HG03439 (cell line): Measurements from ENCODE around the gene CDC14A.
A peak's percentile ranks its signal among the peaks of the same experiment; 100 is the strongest.

Experiments used
- ATAC-seq: cut with Tn5 transposase; IDR thresholded peaks from one replicate; pipeline ENCODE4 v1.9.1; 2021; ENCODE audit warnings: mild to moderate bottlenecking, moderate library complexity; ENCODE audit not compliant: unreplicated experiment

The CDC14A gene

DNA sequence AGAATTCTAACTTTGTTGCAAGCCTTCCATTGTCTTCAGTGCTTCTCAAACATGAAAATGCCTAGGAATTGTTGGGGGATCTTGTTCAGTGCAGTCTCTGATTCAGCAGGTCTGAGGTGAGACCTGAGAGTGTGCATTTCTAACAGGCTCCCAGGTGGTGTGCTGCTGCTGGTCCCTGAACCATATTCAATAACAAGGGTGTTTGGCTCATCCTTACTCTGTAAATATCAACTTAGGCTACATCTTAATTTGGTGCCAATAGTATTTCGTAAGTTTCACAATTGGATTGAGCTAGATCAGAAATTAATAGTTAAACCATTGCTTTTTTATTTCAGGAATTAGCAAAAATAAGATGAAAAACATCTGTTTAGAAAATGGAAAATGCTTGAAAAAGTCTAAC is 126.5 kb downstream of the CDC14A start:
- no peak for ATAC-seq

GRCh38 chr1:100479620-100480338 is 127.5 kb downstream of the CDC14A start:
- no peak for ATAC-seq

DNA sequence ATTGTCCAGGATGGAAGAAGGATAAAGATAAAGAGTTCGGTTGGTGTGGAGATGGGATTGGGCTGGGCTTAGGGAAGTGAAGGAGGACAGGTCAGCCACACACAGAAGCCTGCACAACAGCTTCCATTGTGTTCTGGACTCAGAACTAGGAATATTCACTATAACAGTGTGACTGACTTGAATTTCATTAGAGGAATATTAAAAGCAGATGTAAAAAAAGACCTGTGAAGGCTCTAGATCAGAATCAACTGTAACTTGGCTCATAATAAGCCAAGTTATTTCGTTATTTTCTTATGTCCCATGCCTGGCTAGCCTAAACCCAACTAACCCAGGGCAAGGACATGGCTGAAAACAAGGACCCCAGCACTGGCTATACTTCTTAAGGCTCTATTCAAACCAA is 129.0 kb downstream of the CDC14A start:
- no peak for ATAC-seq

DNA sequence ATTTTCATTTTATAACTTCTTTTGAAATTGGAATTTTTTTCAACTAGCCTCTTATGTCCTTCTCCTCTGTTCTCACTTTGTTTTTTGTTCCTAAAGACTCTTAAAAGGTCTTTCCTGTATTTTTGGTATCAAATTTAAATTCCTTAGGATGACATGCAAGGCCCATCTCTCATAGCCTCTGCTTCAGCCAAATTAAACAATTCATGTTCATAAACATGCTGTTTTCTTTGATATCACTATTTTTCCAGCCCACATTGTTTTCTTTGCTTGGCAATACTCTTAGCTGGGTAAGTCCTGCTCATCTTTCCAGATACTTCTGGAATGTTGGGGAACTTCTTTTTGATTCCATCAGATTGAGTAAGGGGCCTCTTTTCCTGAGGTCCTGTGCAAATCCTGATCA is 129.9 kb downstream of the CDC14A start:
- no peak for ATAC-seq

DNA sequence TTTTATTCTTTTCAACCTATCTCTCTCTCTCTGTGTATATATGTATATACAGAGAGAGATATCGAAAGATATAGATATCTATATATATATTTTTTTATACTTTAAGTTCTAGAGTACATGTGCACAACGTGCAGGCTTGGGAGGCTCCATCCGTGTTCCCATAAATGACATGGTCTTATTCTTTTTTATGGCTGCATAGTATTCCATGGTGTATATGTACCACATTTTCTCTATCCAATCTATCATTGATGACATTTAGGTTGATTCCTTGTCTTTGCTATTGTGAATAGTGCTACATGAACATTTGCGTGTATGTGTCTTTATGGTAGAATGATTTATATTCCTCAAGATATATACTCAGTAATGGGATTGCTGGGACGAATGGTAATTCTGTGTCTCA is 130.4 kb downstream of the CDC14A start:
- ATAC-seq: no peak

DNA sequence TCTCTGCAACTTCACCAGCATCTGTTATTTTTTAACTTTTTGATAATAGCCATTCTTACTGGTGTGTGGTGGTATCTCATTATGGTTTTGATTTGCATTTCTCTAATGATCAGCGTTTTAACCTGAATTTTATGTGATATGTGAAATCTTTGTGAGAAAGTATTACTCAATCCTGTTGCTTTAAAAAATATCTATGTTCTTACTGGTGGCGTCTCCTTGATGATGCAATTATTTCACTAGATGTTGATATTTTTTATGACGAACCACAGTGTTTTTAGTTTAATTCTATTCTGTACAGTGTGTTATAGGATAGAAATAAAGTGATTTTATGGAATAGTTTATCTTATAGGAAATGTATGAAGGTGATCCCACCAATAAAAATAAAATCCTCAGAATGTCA is 130.9 kb downstream of the CDC14A start:
- ATAC-seq: no peak

DNA sequence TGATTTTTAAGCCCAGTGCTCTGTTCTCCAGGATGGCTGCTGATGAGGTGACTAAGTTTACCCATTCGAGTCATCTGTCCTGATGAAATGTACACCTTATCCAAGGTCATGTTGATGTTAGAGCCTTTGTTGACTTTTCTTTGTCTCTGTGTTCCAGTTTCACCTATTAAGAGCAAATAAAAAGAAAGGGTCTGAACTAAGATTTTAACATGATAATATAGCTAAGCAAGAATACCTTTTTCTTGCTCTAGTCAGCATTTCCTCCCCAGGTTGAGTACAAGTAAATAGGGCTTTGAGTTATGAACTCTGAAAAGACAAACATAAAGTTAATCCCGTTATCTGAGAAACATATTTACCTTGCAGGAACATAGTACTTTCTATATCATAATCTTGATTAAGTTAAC is 133.6 kb downstream of the CDC14A start:
- no peak for ATAC-seq

DNA sequence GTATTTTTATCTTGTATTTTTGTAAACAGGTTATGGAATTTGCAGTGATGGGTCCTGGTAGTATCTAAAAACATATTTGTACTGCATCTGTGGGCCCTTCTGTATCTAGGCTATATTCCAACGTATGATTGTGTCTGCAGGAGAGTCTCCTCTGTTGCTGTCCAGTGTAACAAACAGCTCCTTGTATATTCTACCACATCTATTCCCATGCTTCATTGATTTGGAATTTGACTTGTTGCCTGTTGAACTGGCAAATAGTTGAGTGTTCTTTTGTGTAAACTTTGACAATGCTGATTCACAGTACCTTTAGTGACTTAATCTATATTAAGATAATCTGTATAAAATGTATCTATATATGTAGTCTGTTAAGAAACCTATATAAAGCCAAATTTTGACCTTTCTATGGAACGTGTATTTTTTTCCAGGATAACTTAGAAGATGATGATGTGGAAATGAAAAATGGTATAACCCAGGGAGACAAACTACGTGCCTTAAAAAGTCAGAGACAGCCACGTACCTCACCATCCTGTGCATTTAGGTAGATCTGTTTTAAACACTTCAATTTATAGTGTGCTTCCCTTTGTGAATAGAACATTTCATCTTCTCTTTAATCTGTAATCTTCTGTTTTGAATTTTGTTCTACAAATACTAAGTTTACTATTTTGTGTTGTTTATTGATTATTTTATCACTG is 142.2 kb downstream of the CDC14A start:
- no peak for ATAC-seq

DNA sequence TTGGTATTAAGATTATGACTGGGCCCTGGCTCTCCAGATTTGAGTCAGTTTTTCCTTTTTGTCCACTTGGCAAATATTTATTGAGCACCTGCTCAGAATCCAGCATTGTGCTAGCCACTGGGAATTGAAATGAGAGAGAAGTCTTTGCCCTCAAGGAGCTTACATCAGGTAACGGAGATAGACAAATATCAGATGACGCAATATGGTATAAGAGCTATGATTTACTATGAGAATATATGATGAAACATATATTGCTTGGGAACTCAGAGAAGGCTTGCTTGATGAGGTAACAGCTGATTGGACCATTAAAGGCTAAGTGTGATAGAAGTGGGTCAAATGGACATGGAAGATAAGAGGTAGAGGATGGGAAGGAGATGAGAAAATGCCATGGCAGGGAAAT is 144.6 kb downstream of the CDC14A start:
- ATAC-seq: no peak

GRCh38 chr1:100497796-100498195 is 145.5 kb downstream of the CDC14A start:
- no peak for ATAC-seq

- no peak for ATAC-seq
Measured at GRCh38 chr1:100499194-100499811, 147.0 kb downstream of the CDC14A start.

GRCh38 chr1:100502052-100502792 is 149.9 kb downstream of the CDC14A start:
- ATAC-seq: no peak

- no peak for ATAC-seq
Measured at GRCh38 chr1:100506217-100506616, 153.9 kb downstream of the CDC14A start.

DNA sequence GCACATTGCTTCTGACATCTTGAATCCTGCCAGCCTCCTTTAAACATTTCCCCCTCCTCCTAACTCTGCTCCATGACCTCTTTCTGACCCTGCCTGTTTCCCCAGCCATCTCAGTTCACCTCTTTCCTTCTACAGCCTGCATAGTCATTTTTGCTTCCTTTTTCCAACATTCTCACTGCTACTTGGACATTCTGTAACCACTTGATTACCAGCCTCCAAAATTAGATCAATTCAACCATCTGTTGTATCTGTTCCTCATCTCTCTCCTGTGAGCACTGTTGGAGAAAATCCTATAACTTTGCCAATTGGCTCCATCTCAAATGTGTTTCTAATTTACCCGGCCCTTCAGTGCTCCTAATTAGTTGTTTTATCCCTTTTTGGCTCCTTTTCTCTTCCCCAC is 158.1 kb downstream of the CDC14A start:
- no peak for ATAC-seq

DNA sequence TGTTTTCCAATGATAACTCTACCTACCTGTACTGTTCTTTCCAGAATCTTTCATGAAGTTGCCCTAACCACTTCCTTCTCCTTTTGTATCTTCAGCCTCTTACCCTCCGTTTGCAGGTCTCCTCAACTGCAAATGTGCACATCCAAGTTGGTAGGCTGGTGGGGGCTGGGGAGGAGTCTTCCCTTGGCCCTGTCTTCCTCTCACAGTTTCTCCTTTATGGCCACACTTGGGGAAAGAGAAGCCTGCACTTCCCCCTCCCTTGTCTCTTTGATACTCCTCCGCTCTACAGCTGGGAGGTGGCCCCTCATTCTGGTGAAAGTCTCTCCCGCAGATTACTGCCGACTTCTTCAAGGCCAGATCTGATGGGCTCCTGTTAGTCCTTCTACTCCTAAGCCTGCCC is 158.8 kb downstream of the CDC14A start:
- no peak for ATAC-seq

DNA sequence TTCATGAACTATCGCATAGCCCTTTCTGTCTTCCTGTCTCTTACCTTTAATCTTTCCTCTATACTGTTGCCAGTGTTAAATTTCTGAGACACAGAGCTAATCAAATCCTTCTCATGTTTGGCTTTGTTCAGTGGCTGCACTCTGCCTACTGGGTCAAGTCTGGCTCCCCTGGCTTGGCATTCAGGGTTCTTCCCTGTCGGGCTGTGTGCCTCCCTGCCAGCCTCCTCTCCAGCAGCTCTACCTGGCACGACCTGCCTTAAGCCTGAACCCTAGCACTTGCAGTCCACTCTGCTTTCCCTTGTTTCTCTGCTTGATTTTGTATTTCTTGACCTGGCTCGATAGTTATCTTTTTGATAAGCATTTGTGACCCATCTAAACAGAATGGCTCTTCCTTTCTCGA is 159.5 kb downstream of the CDC14A start:
- ATAC-seq: no peak

DNA sequence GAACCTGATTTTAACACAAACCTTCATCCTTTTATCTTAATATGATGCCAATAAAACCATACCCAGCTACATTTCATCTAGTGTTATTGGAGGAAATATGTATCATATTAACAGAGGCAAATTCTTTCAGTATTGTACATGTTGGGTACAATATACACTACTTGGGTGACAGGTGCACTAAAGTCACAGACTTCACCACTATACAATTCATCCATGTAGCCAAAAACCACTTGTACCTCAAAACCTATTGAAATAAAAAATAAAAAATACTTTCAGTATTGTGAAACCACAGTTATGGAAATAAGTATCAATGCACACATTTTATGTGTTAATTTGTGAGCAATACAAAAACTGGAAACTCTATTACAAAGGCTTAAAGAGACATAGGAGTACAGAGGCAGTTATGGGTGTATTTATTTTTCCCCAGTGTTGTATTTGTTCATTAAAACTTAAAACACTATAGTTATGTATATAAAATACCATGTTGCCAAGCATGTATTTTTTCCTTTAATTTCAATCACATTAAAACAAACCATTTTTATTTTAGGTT is 160.6 kb downstream of the CDC14A start:
- no peak for ATAC-seq

- no peak for ATAC-seq
Measured at GRCh38 chr1:100516857-100517256, 164.6 kb downstream of the CDC14A start.

DNA sequence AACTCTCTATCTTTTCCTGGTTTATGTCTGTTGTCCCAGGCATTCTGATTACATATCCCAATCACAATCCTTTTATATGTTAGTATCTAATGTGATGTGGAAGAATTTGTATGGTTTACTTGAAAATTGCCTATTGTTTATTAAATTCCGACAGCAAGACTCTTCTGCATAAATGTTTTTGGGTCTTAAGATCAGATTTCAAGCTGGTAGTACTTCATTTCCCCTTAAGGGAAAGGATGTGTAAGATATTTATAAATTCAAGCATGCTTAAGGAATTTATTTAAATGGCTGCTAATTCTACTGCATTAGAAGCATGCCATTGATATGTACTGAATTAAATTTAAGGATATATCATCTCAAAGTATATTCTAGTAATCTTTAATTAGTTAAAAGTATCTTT is 165.2 kb downstream of the CDC14A start:
- ATAC-seq: no peak

- ATAC-seq: no peak
Measured at GRCh38 chr1:100518023-100518422, 165.7 kb downstream of the CDC14A start.

GRCh38 chr1:100523038-100523652 is 170.8 kb downstream of the CDC14A start:
- ATAC-seq: peak; percentile 93
